Measurements from ENCODE around the gene TAF6.

GRCh38 chr7:100167912-100168323 is 48.8 kb upstream of the TAF6 start:
- TF ChIP-seq POLR2A (IDR thresholded peaks at IDR 0.05) (no peak), CTCF (IDR thresholded peaks at IDR 0.05) (no peak)

All from breast epithelium (tissue), 3 donors.